Measurements from ENCODE around the gene HIPK3.

GRCh38 chr11:33334627-33335026, 77.4 kb downstream of the HIPK3 start:
- TF ChIP-seq GATA3 (IDR thresholded peaks at IDR 0.05; ENCODE audit: low read depth, low read length) (no peak), GATA2 (IDR thresholded peaks at IDR 0.05; ENCODE audit: low read depth, low read length) (no peak)

Data from SH-SY5Y (cell line).